ENCODE measurements around the gene JCAD.
"Not testable (repeated sequence)": the region's sequence is repeated elsewhere in the genome, so short reads cannot be mapped to it uniquely, and the experiment has no call there.

DNA sequence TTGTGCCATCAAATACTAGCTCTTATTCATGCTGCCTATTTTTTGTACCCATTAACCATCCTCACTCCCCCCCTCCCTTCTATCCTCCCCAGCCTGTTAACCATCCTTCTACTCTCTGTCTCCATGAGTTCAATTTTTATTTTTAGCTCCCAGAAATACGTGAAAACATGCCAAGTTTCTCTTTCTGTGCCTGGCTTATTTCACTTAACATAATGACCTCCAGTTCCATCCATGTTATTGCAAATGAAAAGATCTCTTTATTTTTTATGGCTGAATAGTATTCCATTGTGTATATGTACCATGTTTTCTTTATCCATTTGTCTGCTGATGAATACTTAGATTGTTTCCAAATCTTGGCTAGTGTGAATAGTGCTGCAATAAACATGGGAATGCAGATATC, 54.3 kb downstream of the JCAD start:
- not testable (repeated sequence) for TF ChIP-seq CTCF (IDR thresholded peaks at IDR 0.05); ZFX (IDR thresholded peaks at IDR 0.05; ENCODE audit: borderline replicate concordance)

Data from 22Rv1 (cell line).